Caco-2 (cell line): ENCODE measurements around the gene NDFIP2. TPM values are rescaled to one million over a fixed set of nuclear protein-coding genes. Genes with fewer than 3 reads are reported as not detected.

Experiments
- BruUV-seq: library from RNA; stranded (reverse); fragments of 400-500 nt; replicated peaks from 2 replicates; lab custom pipeline; 2021; lab: Mats Ljungman, UMichigan
- CTCF ChIA-PET: fragments of 300-600 bp; sonication (Branson Sonifier 250); formaldehyde crosslinking; loops from one replicate; lab custom pipeline; 2022; ENCODE audit warnings: antibody characterized with exemption; lab: Charles Lee
- POLR2A ChIA-PET: fragments of 300-600 bp; sonication (Branson Sonifier 250); formaldehyde crosslinking; loops from one replicate; lab custom pipeline; 2022; ENCODE audit warnings: antibody characterized with exemption; lab: Charles Lee
- DNase-seq, 2 experiments: peaks; one replicate each; pipeline versions ENCODE4 v3.0.0 to v3.0.0-alpha.2; 2020 to 2022
- H3K27me3 ChIP-seq: replicated peaks from 2 replicates; pipeline ENCODE4 v1.6.0; 2011; ENCODE audit warnings: low read length; ENCODE audit not compliant: control insufficient read depth, insufficient read depth
- H3K36me3 ChIP-seq: 2 replicates; pipeline ENCODE4 v1.5.1; 2011; ENCODE audit warnings: low read length; ENCODE audit not compliant: control insufficient read depth, insufficient read depth
- H3K4me1 ChIP-seq: fragments of 250-450 bp; sonication (Bioruptor Pico); 2 replicates; pipeline ENCODE4 v1.5.1; 2020; ENCODE audit warnings: mild to moderate bottlenecking
- H3K4me3 ChIP-seq: 2 replicates; pipeline ENCODE4 v1.5.1; 2011; ENCODE audit warnings: low read depth, mild to moderate bottlenecking, control low read depth, low read length
- H3K9me3 ChIP-seq: fragments of 250-450 bp; sonication (Bioruptor Pico); 2 replicates; pipeline ENCODE4 v1.5.1; 2020; ENCODE audit warnings: mild to moderate bottlenecking, moderate library complexity
- H3K27ac Mint-ChIP-seq: one replicate; pipeline ENCODE4 v1.8.0; 2022; ENCODE audit warnings: mixed read lengths; ENCODE audit not compliant: unreplicated experiment
- H3K27me3 Mint-ChIP-seq: one replicate; pipeline ENCODE4 v1.8.0; 2022; ENCODE audit warnings: mixed read lengths; ENCODE audit not compliant: insufficient read depth, unreplicated experiment
- H3K36me3 Mint-ChIP-seq: one replicate; pipeline ENCODE4 v1.8.0; 2022; ENCODE audit warnings: mild to moderate bottlenecking, mixed read lengths; ENCODE audit not compliant: insufficient read depth, unreplicated experiment
- H3K4me1 Mint-ChIP-seq: one replicate; pipeline ENCODE4 v1.8.0; 2022; ENCODE audit warnings: low read depth, mixed read lengths; ENCODE audit not compliant: unreplicated experiment
- H3K4me3 Mint-ChIP-seq: one replicate; pipeline ENCODE4 v1.8.0; 2022; ENCODE audit warnings: mild to moderate bottlenecking, moderate library complexity, mixed read lengths; ENCODE audit not compliant: unreplicated experiment
- H3K9me3 Mint-ChIP-seq: one replicate; pipeline ENCODE4 v1.8.0; 2022; ENCODE audit warnings: mixed read lengths; ENCODE audit not compliant: unreplicated experiment
- intact Hi-C: fragments of 100-400 bp; cut with micrococcal nuclease; formaldehyde crosslinking; loops from one replicate; pipeline ENCODE4 v1.10.0; 2022; ENCODE audit not compliant: unreplicated experiment
- total RNA-seq: library from RNA; stranded (reverse); gene quantifications from 2 replicates; pipeline ENCODE4 v1.2.3, GENCODE V29; 2022
- TF ChIP-seq, protein P1 (sequence below), 2 experiments: fragments of 200-600 bp in 1 of 2; IDR thresholded peaks; 1 replicate in 1 of 2; 2 replicates in 1 of 2; pipeline versions ENCODE4 v1.5.1 to v1.8.0; 2011 to 2022; ENCODE audit warnings: antibody characterized with exemption in 1 of 2, control low read depth in 1 of 2, inconsistent platforms in 1 of 2, low read depth in 1 of 2, low read length in 1 of 2, mild to moderate bottlenecking in 1 of 2, moderate library complexity in 1 of 2; ENCODE audit not compliant: insufficient read depth in 1 of 2, severe bottlenecking in 1 of 2, unreplicated experiment in 1 of 2

Gene NDFIP2
- total RNA-seq, 1 experiment from 2014 or later: 61.2 TPM

DNA sequence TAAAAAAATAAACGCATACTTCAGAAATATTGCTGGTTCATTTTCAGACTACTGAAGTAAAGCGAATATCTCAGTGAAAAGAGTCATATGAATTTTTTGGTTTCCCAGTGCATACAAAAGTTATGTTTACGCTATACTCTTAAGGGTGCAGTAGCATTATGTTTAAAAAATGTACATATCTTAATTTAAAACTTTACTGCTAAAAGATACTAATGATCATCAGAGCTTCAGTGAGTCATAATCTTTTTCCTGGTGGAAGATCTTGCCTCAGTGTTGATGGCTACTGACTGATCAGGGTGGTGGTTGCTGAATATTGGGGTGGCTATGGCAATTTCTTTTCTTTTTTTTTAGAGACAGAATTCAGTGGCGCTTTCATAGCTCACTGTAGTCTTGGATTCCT lies 48.9 kb downstream of the NDFIP2 start:
- no peak for DNase-seq
- CTCF ChIA-PET: interaction anchor here (1.4 kb wide), 1 partner anchor 12 kb away, joined by 4 read pairs; no protein-coding TSS in a partner anchor
- no TSS peak for BruUV-seq

DNA sequence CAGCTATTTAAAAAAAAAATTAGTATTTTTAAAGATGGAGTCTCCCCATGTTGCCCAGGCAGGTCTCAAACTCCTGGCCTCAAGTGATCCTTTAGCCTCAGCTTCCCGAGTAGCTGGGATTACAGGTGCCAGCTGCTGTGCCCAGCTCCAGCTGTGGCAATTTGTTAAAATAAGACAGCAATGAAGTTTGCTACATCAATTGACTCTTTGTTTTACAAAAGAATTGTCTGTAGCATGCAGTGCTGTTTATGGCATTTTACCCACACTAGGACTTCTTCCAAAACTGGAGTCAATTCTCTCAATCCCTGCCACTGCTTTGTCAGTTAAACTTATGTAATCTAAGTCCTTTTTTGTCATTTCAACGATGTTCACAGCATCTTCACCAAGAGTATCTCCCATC lies 49.3 kb downstream of the NDFIP2 start:
- H3K27me3 ChIP-seq: no peaks in the 10 kb centered on the region
- H3K27ac Mint-ChIP-seq: no peak overlapping the region
- peaks cover 7% of the 10 kb centered on the region for H3K36me3 Mint-ChIP-seq
- POLR2A ChIA-PET: no interaction called here
- no TSS peak for BruUV-seq
- H3K9me3 ChIP-seq: no peaks in the 10 kb centered on the region
- no peaks in the 10 kb centered on the region for H3K9me3 Mint-ChIP-seq
- TF ChIP-seq, protein P1, sequence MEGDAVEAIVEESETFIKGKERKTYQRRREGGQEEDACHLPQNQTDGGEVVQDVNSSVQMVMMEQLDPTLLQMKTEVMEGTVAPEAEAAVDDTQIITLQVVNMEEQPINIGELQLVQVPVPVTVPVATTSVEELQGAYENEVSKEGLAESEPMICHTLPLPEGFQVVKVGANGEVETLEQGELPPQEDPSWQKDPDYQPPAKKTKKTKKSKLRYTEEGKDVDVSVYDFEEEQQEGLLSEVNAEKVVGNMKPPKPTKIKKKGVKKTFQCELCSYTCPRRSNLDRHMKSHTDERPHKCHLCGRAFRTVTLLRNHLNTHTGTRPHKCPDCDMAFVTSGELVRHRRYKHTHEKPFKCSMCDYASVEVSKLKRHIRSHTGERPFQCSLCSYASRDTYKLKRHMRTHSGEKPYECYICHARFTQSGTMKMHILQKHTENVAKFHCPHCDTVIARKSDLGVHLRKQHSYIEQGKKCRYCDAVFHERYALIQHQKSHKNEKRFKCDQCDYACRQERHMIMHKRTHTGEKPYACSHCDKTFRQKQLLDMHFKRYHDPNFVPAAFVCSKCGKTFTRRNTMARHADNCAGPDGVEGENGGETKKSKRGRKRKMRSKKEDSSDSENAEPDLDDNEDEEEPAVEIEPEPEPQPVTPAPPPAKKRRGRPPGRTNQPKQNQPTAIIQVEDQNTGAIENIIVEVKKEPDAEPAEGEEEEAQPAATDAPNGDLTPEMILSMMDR (IDR thresholded peaks at IDR 0.05; ENCODE audit: insufficient read depth in 1 of 2, low read depth in 1 of 2, low read length in 1 of 2, severe bottlenecking in 1 of 2, unreplicated experiment in 1 of 2): no peak
- H3K4me3 Mint-ChIP-seq: no peak overlapping the region
- H3K4me1 Mint-ChIP-seq: peaks cover 7% of the 10 kb centered on the region
- H3K36me3 ChIP-seq: no peaks in the 10 kb centered on the region; the same call in 1 of the 2 replicates
- H3K4me1 ChIP-seq: no peaks in the 10 kb centered on the region
- DNase-seq: no peak
- intact Hi-C loops: no loop called here
- no peaks in the 10 kb centered on the region for H3K27me3 Mint-ChIP-seq
- CTCF ChIA-PET: interaction anchor here (1.4 kb wide), 1 partner anchor 11 kb away, joined by 4 read pairs; no protein-coding TSS in a partner anchor
- no peak overlapping the region for H3K4me3 ChIP-seq

More for the DNA sequence above, 48.9 kb downstream of the NDFIP2 start:
- H3K4me3 ChIP-seq: no peak overlapping the region
- no peak overlapping the region for H3K4me3 Mint-ChIP-seq
- no peaks in the 10 kb centered on the region for H3K27me3 ChIP-seq
- H3K36me3 ChIP-seq: peaks cover 2% of the 10 kb centered on the region; the same call in 1 of the 2 replicates
- H3K4me1 Mint-ChIP-seq: peaks cover 7% of the 10 kb centered on the region
- TF ChIP-seq, protein P1 (IDR thresholded peaks at IDR 0.05; ENCODE audit: insufficient read depth in 1 of 2, low read depth in 1 of 2, low read length in 1 of 2, severe bottlenecking in 1 of 2, unreplicated experiment in 1 of 2): no peak
- no peaks in the 10 kb centered on the region for H3K9me3 ChIP-seq
- no peaks in the 10 kb centered on the region for H3K4me1 ChIP-seq
- H3K27me3 Mint-ChIP-seq: no peaks in the 10 kb centered on the region
- intact Hi-C loops: no loop called here
- H3K36me3 Mint-ChIP-seq: peaks cover 5% of the 10 kb centered on the region
- H3K27ac Mint-ChIP-seq: no peak overlapping the region
- H3K9me3 Mint-ChIP-seq: no peaks in the 10 kb centered on the region
- POLR2A ChIA-PET: interaction anchor here (0.6 kb wide), 1 partner anchor 49 kb away, joined by 3 read pairs; the partner anchor contains the start of gene NDFIP2

DNA sequence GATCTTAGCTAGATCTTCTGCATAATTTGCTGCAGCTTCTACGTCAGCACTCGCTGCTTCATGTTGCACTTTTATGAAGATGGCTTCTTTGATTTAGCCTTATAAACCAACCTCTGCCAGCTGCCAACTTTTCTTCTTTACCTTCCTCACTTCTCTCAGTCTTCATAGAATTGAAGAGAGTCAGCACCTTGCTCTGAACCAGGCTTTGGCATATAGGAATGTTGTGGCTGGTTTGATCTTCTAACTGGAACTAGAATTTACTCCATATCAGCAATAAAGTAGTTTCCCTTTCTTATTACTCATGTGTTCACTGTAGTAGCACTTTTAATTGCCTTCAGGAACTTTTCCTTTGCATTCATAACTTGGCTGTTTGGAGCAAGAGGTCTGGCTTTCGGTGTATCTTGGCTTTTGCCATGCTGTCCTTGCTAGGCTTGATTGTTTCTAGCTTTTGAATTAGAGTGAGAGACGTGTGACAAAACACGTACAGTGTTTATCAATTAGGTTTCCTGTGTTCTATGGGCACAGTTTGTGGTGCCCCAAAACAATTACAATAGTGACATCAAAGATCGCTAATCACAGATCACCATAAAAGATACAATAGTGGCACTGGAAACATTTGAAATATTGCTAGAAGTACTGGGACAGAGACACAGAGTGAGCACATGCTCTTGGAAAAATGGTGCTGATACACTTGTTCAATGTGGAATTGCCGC lies 50.7 kb downstream of the NDFIP2 start:
- Histone ChIP-seq H3K36me3 (no peaks in the 10 kb centered on the region; the same call in 1 of the 2 replicates), H3K4me1 (no peaks in the 10 kb centered on the region), H3K9me3 (no peaks in the 10 kb centered on the region), H3K4me3 (no peak overlapping the region), H3K27me3 (no peaks in the 10 kb centered on the region)
- DNase-seq: no peak
- BruUV-seq: no TSS peak
- Mint-ChIP-seq H3K27ac (no peak overlapping the region), H3K4me3 (no peak overlapping the region), H3K36me3 (peaks cover 7% of the 10 kb centered on the region), H3K27me3 (no peaks in the 10 kb centered on the region), H3K4me1 (peaks cover 7% of the 10 kb centered on the region), H3K9me3 (no peaks in the 10 kb centered on the region)
- ChIA-PET POLR2A (no interaction called here), CTCF (interaction anchor here (1.4 kb wide), 1 partner anchor 10 kb away, joined by 4 read pairs; no protein-coding TSS in a partner anchor)
- TF ChIP-seq, protein P1 (IDR thresholded peaks at IDR 0.05; ENCODE audit: insufficient read depth in 1 of 2, low read depth in 1 of 2, low read length in 1 of 2, severe bottlenecking in 1 of 2, unreplicated experiment in 1 of 2): no peak
- intact Hi-C loops: no loop called here
